ENCODE data around the gene ATP8B3. TPM values are rescaled to one million over a fixed set of nuclear protein-coding genes. Genes with fewer than 3 reads are reported as not detected.

The ATP8B3 gene
- total and polyA plus RNA-seq, 7 donors, result under 0.01 to 3.9 (median 0.68) TPM; not detected in 2

DNA sequence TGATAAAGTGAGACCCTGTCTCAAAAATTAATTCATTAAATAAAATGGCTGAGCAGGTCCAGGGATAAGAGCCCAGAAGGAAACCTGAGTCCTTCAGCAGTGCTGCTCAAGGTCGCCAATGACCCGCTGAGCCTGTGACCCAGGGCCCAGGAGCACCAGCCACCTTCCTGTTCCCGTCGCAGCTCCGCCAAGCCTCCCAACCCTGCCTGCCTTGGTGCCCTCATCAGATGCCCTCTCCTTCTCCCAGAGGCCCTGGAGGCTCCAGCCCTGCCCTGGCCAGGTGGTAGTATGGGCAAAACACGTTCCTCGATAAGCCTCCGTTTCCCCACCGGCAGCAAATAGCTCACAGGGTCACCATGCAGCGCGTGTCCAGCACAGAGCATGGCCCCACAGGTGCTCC is 33.6 kb upstream of the ATP8B3 start:
- Histone ChIP-seq H3K36me3 (no peaks in the 10 kb centered on the region), H3K4me1 (peaks cover 0 to 72% (median 65%) of the 10 kb centered on the region in 4 donors), H3K27me3 (no peaks in the 10 kb centered on the region), H3K27ac (no peak overlapping the region), H3K4me3 (no peak overlapping the region), H3K9me3 (no peaks in the 10 kb centered on the region)
- WGBS, 2 donors, result 91 to 92% methylated on average over 11 of the region's 11 CpGs
- TF ChIP-seq POLR2A (IDR thresholded peaks at IDR 0.05) (no peak), EP300 (IDR thresholded peaks at IDR 0.05) (no peak)
- TF ChIP-seq, protein P1, sequence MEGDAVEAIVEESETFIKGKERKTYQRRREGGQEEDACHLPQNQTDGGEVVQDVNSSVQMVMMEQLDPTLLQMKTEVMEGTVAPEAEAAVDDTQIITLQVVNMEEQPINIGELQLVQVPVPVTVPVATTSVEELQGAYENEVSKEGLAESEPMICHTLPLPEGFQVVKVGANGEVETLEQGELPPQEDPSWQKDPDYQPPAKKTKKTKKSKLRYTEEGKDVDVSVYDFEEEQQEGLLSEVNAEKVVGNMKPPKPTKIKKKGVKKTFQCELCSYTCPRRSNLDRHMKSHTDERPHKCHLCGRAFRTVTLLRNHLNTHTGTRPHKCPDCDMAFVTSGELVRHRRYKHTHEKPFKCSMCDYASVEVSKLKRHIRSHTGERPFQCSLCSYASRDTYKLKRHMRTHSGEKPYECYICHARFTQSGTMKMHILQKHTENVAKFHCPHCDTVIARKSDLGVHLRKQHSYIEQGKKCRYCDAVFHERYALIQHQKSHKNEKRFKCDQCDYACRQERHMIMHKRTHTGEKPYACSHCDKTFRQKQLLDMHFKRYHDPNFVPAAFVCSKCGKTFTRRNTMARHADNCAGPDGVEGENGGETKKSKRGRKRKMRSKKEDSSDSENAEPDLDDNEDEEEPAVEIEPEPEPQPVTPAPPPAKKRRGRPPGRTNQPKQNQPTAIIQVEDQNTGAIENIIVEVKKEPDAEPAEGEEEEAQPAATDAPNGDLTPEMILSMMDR (IDR thresholded peaks at IDR 0.05), result no peak
- intact Hi-C loops (cut with DNase I), result no loop called here
- no peak for DNase-seq

DNA sequence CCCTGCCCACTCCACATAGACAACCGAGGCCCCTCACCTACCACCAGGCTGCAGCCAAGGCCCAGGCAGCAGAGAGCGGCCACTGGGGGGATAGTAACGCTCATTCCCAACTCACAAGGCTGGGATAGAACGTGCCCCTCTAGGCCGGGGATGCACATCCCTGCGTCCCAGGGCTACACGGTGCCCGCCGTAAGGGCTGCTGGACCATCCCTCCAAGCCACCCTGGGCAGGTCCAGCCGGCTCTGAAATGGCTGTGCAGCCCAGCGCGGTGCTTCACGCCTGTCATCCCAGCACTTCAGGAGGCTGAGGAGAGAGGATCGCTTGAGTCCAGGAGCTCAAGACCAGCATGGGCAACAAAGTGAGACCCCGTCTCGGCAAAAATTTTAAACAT is 33.0 kb upstream of the ATP8B3 start:
- Histone ChIP-seq H3K4me1 (peaks cover 0 to 72% (median 66%) of the 10 kb centered on the region in 4 donors), H3K36me3 (no peaks in the 10 kb centered on the region), H3K9me3 (no peaks in the 10 kb centered on the region), H3K27ac (no peak overlapping the region), H3K4me3 (no peak overlapping the region), H3K27me3 (no peaks in the 10 kb centered on the region)
- DNase-seq, result no peak
- intact Hi-C loops (cut with DNase I), result no loop called here
- TF ChIP-seq EP300 (IDR thresholded peaks at IDR 0.05), result no peak
- no peak for TF ChIP-seq POLR2A (IDR thresholded peaks at IDR 0.05)
- TF ChIP-seq POLR2AphosphoS5 (IDR thresholded peaks at IDR 0.05), result no peak
- TF ChIP-seq, protein P1 (IDR thresholded peaks at IDR 0.05), result no peak
- 86 to 92% methylated on average over 16 of the region's 16 CpGs for WGBS, 2 donors

DNA sequence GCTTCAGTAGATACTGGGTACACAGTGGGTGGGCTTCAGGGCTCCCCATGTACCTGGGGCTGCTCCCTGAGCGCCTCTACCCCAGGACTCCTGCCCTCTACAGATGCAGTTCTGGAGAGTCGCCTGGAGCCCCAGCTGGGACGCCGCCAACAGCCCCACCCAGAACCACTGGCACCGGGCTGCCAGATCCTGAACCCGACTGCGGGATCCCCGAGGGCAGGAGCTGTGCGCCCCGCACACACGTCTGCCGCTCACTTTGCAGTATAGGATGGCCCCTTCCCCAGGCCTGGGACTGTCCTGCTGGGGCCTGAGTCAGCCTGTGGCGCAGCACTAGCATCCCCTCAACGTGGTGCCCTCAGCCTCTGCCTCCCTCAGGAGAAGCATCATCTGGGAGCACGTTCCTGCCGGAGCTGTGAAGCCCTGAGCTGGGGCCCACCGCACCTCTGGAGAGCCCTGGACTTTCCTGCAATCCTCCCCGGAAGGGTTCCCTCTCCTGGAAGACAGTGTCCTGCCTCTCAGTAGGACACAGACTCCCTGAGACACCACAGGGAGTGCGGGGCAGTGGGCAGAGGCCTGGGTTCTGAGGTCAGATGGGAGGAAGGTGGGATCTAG is 32.5 kb upstream of the ATP8B3 start:
- peaks cover 0 to 72% (median 68%) of the 10 kb centered on the region in 4 donors for H3K4me1 ChIP-seq
- intact Hi-C loops (cut with DNase I), result no loop called here
- H3K36me3 ChIP-seq, result peaks cover 0 to 2% (median 0%) of the 10 kb centered on the region in 4 donors
- H3K9me3 ChIP-seq, result no peaks in the 10 kb centered on the region
- no peak for DNase-seq
- no peaks in the 10 kb centered on the region for H3K27me3 ChIP-seq
- no peak overlapping the region for H3K4me3 ChIP-seq
- TF ChIP-seq POLR2AphosphoS5 (IDR thresholded peaks at IDR 0.05) (no peak), EP300 (IDR thresholded peaks at IDR 0.05) (no peak), POLR2A (IDR thresholded peaks at IDR 0.05) (no peak)
- TF ChIP-seq, protein P1 (IDR thresholded peaks at IDR 0.05), result no peak
- H3K27ac ChIP-seq, result no peak overlapping the region
- WGBS, 2 donors, result 41 to 80% methylated on average over 19 of the region's 19 CpGs

DNA sequence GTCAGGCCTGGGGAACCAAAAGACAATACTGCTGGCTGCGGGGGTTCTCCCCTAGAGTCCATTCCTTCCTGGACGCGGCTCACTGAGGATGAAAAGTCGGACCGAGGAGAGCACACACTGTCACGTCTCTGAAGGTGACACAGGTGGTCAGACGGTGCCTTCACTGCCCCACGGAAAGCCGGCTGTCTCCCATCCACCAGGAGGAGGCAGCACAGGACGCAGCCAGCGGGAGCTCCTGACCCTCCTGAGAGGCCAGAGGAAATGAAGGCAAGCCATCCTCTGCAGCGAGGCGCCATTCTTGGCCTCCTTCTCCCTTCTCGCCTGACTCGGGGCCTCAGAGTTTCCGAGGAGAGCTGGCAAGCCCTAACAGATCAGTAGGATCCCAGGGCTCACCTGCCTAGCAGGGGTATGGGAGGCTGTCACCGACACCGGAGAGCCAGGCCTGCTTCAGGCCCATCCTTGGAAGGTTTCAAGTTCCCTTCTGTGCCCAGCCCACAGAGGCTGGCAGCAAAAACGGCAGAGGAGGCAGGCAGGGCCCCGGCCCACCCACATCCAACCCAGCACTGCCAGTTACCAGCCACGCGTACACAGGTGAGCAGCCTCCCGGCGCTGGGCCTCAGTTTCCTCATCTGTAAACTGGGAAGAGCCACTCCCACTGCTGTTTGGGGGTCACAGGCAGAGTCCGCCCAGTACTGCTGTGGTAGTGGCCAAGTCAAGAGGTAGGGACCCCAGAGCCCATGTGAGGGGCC is 31.7 kb upstream of the ATP8B3 start:
- DNase-seq, result no peak
- 81 to 85% methylated on average over 25 of the region's 25 CpGs for WGBS, 2 donors
- Histone ChIP-seq H3K27ac (no peak overlapping the region), H3K9me3 (no peaks in the 10 kb centered on the region), H3K4me1 (peaks cover 0 to 73% (median 66%) of the 10 kb centered on the region in 4 donors), H3K4me3 (no peak overlapping the region), H3K36me3 (peaks cover 0 to 6% (median 0%) of the 10 kb centered on the region in 4 donors), H3K27me3 (no peaks in the 10 kb centered on the region)
- intact Hi-C loops (cut with DNase I), result no loop called here
- no peak for TF ChIP-seq POLR2AphosphoS5 (IDR thresholded peaks at IDR 0.05)
- TF ChIP-seq EP300 (IDR thresholded peaks at IDR 0.05), result no peak
- no peak for TF ChIP-seq POLR2A (IDR thresholded peaks at IDR 0.05)
- TF ChIP-seq, protein P1 (IDR thresholded peaks at IDR 0.05), result no peak

All from sigmoid colon (tissue), 7 donors.